Stimulated activated CD8-positive, alpha-beta memory T cell treated with anti-CD3 and anti-CD28 coated beads, Interleukin-2, amount 100 ng/mL, for 1 hour (primary cell): ENCODE results near the gene ARTN.
A peak's percentile ranks its signal among the peaks of the same experiment; 100 is the strongest.

ENCODE experiments used
- DNase-seq, 2 donors: peaks; one replicate each; pipeline ENCODE4 v3.0.0-alpha.2; 2020; ENCODE audit warnings: low read depth in 2 of 2

The ARTN gene

DNA sequence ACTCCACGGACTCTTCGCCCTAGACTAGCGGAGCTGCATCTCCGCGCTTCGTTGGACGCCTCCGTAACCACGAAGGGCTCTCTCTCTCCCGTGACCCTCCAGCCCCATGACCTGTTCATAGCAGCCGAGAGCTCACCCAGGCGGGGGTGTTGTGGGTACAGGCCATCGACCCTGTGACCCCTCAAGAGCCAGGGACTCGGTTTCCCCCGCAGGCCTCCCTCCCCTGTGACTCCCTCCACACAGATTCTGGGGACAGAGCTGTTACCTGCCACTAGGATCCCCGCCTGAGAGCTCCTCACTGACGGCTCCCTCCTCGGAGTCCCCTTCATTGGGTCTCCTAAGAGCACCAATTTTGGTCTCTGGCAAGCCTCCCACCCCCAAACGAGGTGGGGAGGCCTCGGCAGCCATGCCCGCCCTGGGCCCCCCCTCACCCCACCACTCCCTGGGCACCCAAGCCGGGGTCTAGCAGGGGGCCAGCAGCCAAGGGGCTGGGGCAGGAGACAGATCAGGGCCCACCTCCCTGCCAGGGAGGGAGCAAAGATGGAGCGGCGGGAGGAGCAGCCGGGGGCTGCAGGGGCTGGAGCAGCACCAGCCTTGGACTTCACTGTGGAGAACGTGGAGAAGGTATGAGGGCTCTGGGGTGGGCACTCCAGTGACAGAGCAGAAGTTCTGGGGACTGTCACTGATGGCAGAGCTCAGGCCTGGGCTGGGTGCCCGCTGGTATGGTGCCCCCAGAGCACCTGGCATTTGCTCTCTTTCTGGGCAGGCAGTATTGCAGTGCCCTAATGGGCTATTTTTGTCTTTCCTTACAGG, 13.7 kb downstream of the ARTN start:
- DNase-seq, result no peak

DNA sequence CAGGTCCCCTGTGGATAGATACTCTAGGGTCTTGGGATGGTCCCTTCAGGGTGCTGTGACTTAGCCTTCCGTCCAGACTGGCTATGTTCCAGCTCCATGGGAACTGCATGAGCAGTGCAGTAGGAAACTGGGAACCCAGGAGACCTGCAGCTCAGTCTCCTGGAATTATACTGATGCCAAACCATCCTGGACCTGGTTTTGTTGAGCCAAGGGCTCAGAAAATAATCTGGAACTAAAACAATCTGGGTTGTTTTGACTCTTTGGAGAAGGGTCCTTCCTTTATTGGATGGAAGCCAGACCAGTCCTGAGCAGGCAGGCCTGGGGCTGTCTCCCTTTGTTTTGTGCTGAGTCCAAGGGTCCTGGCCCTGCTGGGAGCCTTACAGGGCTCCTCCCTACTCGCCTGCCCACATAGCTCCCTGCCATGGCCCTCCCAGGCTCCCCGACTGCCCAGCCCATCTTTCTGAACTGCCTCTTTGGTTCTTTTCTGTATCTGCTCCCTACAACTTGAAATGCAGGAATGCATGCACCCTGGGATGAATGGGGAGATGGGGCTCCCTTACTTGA, 14.4 kb downstream of the ARTN start:
- DNase-seq, result no peak

DNA sequence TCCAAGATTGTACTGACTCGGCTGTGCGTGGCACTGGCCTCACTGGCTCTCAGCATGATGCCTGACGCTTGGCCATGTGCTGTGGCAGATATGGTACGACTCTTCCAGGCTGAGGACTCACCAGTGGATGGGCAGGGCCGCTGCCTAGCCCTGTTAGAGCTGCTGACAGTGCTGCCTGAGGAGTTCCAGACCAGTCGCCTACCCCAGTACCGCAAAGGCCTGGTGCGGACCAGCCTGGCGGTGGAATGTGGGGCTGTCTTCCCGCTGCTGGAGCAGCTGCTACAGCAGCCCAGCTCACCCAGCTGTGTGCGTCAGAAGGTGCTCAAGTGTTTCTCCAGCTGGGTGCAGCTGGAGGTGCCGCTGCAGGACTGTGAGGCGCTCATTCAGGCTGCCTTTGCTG, 16.1 kb downstream of the ARTN start:
- DNase-seq, result no peak

DNA sequence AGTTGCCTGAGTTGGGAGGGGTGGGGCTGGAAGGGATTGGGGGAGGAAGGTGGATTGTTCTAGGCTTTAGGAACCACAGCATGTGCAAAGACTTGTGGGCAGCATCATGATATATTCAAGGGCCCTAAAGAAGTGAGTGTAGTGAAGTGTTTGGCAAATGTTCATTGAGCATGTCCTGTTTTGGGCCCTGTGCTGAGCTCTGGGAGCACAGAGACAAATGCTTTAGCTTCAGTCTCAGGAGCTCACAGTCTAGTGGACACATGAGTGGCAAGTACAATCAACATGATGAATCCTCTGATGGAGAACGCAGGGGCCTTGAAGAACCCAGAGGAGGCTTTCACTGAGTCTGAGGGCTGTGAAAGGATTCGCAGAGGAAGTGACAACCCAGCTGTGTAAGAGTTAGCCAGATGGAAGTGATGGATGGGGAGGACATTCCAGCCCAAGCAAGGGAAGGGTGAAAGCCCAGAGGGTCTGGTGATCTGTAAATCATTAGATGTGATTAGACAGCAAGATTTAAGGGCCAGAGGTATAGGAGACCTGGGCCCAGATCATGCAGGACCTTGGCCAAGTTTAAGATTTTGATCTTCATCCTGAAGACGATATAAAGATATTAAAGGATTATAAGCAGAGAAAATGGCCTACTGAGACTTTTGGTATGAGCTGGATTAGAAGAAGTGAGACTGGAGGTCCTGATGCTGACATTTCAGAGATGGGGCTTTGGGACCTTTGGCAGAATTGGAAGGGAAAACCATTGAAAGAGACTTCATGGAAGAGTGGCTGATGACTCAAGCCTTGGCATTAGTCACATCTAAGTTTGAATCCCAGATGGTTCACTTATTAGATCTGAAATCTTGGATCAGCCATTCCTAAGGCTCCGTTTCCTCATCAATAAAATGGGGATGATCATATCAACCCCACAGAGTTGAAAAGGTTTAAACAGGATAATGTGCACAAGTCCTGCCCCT, 17.7 kb downstream of the ARTN start:
- no peak for DNase-seq

DNA sequence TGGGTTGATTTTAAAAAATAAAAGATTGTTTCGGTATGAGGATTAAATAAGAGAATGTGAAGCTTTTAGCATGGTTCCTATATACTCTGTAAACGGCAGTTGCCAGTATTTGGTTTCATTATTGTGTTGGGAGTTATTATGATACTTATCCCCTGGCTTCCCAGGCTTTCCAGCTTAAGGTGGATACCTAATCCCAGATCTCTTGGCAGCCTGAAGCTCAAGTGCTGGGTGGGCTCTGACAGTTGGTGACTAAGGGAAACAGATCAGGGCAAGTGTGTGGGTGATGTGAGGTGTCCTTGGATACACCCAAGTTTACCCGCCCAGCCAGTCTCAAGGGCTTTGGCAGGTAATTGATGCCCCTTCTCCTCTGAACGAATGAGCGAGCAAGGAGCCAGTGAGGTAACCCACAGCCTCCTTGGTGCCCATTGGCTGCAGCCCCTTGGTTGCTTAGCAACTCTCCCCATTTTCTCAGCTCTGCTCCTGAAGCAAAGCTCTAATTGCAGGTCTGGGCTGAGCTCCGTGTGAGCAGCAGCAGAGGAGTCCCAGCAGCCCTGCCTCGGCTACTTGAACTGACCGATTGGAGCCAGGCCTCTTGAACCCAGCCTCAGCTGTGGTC, 19.2 kb downstream of the ARTN start:
- no peak for DNase-seq

DNA sequence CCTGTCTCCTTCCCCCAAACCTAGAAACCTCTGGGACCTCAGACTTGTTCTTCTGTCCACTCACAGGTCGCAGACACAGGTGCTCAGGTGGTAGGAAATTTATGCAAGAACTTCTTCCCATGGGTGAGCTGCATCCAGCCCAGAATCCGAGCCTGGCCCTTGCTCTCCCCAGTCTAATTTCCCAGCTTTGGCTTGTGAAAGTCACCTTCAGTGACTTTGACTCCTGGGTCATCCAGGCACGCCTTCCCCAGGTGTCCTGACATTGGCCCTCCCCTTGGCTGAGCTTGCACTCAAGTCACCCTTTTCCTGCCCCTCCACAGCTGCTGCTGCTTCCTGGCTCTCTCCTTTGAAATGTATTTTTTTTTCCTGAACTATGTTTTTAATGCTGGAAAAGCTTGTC, 19.8 kb downstream of the ARTN start:
- no peak for DNase-seq

DNA sequence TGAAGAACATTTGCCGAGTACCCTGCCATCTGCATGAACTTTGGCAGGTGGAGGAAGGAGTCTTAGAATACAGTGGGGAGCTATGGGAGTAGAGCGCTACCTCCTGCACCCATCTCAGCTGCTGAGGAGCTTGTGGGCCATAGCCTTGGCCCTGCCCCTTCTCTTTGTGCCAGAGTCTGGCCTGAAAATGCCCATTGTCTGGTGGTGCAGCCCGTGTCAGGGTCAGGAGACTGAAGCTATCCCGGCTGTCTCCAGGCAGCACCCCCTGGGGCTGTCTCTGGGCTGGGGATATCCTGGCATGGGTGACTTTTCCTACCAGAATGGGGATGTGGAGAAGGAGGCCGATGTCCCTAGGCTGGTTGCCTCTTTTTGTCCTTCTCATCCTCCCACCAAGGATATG, 20.4 kb downstream of the ARTN start:
- DNase-seq, result no peak

DNA sequence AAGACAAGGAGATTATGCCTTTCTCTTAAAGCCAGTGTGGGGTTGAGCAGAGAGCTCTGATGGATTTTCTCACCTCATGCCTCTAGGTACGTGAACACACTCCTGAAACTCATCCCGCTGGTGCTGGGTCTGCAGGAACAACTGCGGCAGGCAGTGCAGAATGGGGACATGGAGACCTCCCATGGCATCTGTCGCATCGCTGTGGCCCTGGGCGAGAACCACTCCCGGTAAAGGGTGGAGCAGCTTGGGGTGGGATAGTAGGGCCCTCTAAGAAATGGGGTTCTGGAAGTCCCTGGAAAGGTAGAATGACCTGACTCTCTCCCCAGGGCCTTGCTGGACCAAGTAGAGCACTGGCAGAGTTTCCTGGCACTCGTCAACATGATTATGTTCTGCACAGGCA, 22.6 kb downstream of the ARTN start:
- no peak for DNase-seq

DNA sequence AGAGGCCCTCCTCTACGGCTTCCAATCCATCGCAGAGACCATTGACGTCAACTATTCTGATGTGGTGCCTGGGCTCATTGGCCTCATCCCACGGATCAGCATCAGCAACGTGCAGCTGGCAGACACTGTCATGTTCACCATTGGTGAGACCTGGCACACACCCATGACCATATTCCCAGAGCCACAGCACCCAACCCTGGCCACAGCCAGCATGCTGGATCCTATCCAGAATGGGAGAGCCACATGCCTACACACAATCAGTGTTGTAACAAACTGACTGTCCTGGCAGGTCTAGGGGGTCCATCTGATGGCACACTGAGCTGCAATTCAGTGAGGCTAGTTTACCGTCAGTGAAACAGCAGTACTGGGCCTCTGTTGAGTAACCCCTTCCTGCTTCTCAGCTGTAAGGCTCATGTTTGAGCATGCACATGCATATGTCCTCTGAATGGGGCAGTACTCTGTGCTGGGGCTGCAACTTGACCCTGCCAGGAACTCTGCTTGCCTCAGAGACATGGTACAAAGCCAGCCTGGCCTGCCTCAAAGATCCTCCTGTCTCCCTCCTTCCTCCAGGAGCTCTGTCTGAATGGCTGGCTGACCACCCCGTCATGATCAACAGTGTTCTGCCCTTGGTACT, 23.9 kb downstream of the ARTN start:
- no peak for DNase-seq

DNA sequence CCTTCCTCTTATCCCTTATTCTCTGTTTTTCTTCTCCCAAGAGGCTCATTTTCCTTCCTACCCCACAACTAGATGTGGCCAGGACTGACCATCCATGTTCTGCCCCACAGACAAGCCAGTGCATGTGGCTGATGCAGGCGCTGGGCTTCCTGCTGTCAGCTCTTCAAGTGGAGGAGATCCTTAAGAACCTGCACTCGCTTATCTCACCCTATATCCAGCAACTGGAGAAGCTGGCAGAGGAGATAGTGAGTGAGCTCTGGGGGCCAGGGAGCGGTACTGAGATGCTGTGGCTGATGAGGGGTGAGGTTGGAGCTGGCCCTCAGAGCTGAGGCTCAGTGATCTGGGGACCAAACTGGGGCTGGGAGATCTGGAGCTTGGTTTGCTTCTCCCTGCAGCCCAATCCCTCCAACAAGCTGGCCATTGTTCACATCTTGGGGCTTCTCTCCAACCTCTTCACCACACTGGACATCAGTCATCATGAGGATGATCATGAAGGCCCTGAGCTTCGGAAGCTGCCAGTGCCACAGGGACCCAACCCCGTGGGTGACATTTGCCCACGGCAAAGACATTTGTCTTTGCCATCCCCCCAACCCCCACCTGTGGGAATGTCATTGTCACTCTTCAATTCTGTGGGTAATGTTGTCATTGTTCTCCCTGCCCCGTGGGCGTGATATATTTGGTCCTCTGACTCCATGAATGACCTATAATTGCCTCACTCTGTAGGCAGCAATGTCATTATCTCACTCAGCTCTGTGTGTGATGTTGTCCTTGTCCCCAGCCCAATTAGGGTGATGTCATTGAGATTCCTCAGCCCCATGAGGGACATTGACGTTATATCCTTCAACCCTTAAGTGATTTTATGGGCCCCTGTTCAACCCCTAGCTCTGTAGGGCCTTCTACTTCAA, 25.0 kb downstream of the ARTN start:
- DNase-seq, result no peak

DNA sequence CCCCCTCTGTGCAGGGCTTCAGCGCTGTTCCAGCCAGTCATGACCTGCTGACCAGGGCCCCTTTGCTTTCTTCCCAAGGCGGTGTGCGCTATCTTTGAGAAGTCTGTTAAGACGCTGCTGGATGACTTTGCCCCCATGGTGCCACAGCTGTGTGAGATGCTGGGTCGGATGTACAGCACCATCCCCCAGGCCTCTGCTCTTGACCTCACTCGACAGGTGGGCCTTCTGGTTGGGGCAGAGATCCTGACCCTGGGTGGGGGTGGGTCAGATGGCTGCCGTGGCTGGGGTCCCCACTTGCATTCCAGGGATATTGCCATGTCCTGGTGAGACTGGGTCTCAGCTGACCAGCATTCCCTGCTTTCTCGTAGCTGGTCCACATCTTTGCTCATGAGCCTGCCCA, 27.2 kb downstream of the ARTN start:
- DNase-seq, result no peak

DNA sequence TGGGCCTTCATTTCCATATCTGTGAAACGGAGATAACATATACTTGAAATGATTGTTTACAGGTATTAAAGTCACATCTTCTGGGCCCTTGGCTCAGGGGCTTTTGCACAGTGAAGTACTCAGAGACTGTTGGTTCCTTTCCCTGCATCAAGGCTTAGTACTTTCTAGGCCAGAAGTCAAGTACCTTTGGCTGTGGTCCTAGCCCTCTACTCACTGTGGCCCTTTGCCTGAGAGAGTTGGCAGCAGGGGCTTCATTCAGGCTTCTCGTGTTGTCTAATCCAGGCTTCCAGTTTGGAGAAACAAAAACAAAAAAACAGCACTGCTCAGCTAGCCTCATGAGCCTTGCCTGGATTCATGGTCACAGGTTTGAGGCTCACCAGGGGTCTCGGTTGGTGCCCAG, 28.1 kb downstream of the ARTN start:
- no peak for DNase-seq

DNA sequence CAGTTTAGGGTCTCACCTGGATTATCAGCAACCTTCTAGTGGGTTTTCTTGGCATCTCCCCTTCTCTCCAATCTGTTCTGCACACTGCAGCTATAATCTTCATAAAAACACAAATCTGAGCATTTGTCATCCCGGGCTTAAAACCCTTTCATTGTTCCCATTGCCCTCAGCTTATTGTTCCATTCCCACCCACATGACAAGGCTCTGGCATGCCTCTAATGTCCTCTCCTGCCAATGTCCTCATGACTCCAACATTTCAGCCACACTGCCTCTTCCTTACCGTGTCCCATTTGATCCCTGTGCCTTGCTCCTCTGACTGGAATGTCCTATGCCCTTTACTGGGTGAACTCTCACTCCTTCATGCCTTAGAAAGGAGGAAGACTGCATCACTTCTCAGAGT, 28.7 kb downstream of the ARTN start:
- DNase-seq, result no peak

DNA sequence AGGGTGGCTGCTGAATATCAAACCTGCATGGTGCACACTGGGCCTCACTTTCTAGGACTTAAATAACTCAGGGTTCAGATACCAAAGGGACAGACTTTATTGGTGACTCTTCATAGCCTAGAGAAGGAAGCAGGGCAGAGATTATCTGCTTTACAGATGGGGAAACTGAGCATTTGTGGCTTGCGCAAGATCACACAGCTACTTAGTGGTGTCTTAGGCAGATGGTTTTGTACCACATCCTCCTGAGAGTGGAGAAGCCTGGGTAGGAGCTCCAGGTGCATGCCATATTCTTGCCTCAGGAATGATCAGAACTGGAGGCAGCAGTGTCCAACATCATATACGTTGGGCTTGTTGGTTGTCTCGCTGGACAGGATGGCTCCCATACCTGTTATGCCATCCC, 29.4 kb downstream of the ARTN start:
- no peak for DNase-seq

DNA sequence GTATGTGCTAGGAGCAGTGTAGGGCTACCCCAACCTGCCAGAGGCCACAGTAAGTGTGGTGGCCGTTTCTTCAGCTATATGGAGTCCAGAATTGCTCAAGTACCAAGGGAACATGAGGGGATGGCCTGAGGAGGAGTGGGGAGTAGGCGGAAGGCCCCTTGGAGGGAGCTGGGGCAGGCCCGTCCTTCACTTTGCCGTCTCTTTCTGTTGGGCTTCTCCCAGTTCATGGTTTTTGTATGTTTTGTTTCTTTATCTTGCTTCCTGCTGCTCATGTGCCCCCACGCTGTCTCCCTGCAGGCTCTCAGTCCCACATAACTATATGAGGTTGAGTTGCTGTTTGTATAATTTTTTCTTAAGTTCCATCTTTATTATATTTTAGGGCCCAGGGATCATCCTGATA, 30.3 kb downstream of the ARTN start:
- no peak for DNase-seq

DNA sequence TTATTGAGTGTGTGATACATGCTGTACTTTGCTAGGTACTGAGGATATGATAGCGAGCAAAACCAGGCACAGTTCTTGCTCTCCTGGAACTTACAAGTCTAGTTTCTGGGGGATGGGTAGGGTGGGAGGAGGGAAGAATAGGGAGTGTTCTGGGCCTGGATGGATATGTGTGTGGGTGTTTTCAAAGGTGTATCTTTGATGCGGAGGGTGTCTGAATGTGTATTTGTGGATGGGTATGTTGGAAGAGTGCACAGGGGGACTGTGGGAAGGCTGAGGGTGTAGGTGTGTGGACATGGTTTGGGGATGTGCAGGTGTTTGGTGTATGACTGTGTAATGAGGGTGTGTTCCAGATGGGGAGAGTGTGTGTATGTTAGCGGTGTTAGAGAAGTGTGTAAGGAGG, 31.7 kb downstream of the ARTN start:
- no peak for DNase-seq

DNA sequence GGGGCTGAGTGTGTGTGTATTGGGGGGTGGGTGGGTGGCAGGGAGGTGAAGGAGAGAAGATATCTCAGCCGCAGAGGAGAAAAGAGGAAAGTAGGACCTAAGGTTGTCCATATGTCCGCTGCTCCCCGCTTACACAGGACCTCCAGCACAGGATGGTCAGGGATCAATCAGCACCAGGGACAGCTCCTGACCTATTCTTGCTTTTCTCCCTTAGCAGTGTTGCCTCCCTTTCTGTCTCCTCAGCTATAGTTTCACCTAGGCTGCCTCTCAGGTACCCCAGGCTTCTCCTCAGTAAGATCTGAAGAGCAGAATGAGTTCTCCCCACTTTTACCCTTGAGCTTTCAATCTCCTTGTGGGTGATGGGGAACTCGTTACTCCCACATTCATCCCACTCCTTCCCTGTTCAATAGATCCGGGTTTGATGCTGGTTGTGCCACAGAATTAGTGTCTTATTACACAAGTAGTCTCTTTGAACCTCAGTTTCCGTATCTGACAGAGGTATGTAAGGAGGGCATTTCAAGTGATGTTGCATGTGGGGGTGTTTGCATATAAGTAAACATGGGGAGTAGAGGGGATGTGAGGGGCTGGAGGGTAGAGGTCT, 34.8 kb downstream of the ARTN start:
- no peak for DNase-seq

DNA sequence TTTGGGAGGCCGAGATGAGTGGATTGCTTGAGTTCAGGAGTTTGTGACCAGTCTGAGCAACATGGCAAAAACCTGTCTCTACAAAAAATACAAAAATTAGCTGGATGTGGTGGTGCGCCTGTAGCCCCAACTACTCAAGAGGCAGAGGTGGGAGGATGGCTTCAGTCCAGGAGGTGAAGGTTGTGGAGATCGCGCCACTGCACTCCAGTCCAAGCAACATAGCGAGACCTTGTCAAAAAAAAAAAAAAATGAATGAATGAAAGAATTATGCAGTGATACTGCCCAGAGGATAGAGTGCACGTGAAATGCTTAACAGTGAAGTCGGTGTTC, 35.8 kb downstream of the ARTN start:
- DNase-seq, result no peak

DNA sequence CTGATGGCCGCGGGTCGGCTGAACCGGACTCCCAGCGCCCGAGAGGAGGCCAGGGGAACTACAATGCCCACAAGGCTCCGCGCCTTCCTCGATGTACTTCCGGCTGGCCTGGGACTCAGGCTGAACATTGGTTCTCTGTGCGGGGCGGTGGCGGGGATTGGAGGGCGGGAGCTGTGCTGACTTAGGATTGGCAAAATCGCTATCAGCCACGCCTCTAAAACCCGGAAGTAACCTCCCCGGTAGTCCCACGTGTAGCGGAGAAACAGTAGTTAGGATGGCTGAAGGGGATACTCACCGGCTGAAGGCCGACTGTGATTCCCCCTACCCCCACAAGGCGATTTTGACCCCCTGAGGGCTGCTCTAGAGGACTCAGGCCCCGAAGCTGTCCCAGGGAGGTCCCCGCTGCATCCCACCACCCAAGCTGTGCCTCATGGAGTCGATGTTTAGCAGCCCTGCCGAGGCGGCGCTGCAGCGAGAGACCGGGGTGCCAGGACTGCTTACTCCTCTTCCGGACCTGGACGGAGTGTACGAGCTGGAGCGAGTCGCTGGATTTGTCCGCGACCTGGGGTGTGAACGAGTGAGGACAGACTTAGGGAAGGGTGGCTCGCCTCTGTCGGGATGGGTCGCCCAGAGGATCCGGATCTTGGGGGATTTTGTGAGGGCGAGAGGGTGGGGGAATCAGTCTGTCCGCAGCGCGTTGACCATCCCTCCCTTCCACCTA, 36.3 kb downstream of the ARTN start, which contains the start of gene DPH2:
Gene DPH2, plus strand, starts transcription at position 265 of the 721 bp plus-strand sequence. Its CDS starts 166 bp downstream, at position 431.
- peak; percentile 85 to 89 for DNase-seq

DNA sequence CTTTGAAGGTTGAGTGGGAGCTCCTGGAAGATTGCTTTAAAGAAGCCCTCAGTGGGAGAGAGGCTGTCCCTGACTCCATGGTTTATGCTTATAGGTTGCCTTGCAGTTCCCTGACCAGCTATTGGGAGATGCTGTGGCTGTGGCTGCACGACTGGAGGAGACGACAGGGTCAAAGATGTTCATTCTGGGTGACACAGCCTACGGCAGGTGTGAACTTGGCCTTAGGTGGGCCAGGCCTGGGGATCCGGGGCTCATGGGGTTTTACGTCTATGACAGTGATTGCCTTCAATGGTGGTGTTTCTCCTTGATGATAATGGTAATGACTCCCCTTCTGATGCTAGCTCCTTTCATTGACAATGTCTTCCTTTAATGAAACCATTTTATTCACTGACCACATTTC, 36.9 kb downstream of the ARTN start:
- DNase-seq, result no peak
